Stimulated activated CD8-positive, alpha-beta memory T cell treated with anti-CD3 and anti-CD28 coated beads, Interleukin-7, amount 100 ng/mL, for 1 hour (primary cell): ENCODE data around the gene EIF4E1B.

Experiments used
- DNase-seq, 2 donors: peaks; one replicate each; pipeline ENCODE4 v3.0.0-alpha.2; 2020; ENCODE audit warnings: low read depth in 2 of 2

The EIF4E1B gene

GRCh38 chr5:176647030-176647842 is 16.8 kb downstream of the EIF4E1B start, which contains the start of gene TSPAN17:
Gene TSPAN17, plus strand, starts transcription at chr5:176647484. Its CDS starts 132 bp downstream, at chr5:176647616.
- peak; percentile 93 to 97 for DNase-seq

DNA sequence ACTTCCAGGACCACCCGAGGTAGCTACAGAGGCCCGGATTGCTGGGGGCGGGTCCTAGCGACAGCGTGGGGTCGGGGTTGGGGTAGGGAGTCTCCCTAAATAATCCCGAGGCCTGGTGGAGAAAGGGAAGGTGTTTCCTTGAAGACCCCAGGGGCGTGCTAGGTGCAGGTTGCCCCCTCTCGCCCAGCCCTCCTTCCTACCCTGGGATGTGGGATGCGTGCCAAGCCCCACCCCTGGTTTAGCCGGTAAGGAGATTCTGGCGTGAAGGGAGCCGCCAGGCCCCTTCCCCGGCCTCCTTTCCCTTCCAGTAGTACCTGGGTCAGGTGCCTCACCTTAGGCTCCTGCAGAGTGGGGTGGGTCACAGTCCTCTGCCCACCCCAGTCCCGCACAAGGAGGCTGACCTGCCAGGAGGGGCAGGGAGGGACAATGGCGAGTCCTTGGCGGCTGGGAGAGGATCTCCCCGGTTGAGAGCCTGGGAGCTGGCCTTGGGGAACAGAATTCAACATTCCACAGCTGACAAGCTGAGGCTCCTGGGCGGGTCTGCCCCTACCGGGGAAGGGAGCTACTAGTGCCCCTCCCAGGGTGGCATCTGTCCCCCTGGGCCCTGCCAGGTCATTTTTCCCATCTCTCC is 17.5 kb downstream of the EIF4E1B start:
- no peak for DNase-seq

DNA sequence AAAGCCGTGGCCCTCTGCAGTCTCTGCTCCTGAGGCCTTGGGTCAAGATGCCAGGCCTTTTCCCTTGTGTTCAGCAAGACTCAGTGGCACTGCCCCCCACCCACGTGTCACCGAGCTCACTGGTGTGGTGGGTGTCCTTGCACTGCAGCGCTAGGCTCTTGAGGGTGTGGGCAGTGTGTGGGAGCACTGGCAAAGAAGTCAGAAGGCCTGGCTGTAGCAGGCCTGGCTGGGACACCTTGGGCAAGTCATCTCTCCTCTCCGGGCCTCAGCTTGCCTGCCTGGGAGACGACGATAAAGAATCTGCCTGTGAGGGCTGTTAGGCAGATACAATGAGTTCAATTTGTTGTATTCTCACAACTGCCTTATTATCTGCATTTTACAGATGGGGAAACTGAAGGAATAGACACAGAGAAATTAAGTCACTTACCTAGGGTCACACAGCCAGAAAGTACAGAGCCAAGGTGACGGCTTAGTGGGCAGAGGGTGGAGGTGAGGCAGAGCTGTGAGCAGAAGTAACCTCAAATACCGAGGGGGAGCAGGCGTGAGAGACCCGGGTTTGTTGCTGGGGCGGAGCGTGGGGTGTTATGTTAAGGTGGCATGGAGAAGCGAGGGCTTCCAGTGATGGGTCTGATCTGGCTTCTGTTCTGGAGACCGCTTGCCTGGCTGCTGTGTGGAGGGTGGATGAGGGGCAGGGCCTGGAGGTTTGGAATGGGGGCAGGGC is 18.2 kb downstream of the EIF4E1B start:
- DNase-seq: no peak

DNA sequence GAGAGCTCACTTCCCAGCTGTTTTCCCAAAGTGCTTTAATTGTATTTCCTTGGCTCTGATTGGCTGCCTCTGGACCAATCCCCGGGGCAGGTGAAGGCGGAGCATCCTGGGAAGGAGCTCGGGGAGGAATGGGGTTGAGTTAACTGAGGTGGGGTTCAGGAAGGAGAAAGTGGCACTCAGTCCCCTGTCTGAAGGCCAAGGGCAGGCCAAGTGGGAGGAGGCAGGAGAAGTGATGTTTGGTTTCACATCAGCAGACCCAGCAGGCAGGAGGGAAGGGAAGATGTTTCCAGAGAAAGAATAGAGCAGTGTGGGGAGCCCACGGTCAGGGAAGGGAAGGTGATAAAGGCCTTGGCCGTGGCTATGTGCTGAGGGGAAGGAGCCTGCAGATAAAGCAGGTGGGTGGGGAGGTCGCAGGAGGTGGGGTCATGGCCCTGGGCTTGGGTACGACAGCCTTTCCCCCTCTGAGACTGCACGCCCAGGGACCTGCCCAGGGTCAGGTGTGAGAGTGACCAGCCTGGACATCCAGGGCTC is 19.9 kb downstream of the EIF4E1B start:
- DNase-seq: no peak

GRCh38 chr5:176651472-176651980 is 21.1 kb downstream of the EIF4E1B start:
- DNase-seq: no peak

- no peak for DNase-seq
Observed at GRCh38 chr5:176652136-176652535, 21.7 kb downstream of the EIF4E1B start.

GRCh38 chr5:176653401-176654385 is 23.2 kb downstream of the EIF4E1B start:
- DNase-seq: peak in 1 of 2 donors; percentile 12

DNA sequence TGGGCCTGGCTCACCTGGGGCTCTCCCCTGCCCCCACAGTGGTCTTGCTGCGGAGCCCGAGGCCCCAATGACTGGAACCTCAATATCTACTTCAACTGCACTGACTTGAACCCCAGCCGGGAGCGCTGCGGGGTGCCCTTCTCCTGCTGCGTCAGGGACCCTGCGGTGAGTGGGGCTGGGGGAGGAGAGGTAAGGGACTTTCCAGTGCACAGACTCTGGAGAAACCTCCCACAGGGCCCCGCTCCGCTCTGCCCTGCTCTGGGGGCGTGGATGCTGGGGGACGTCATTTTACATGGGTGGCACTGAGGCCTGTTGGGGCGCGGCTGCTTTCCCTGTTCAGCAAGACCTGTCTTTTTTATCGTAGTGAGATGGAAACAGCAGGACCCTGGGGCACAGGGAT is 24.4 kb downstream of the EIF4E1B start:
- DNase-seq: no peak

DNA sequence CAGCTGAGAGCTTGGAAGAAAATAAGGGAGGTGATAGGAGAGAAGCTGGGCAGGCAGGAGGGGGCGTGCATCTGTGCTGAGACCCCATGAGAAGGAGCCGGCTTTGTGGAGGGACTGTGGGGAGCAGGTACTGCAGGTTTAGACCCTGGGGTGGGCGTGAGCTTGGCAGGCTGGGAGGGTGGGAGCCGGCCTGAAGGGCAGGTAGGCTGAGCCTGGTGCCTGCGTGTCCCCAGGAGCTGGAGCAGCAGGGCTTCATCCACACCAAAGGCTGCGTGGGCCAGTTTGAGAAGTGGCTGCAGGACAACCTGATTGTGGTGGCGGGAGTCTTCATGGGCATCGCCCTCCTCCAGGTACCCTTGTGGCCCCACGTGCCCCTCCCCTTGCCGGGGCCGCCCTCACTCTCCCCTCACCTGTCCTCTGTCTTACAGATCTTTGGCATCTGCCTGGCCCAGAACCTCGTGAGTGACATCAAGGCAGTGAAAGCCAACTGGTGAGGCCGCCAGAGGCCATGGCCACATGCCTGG is 26.1 kb downstream of the EIF4E1B start:
- no peak for DNase-seq

DNA sequence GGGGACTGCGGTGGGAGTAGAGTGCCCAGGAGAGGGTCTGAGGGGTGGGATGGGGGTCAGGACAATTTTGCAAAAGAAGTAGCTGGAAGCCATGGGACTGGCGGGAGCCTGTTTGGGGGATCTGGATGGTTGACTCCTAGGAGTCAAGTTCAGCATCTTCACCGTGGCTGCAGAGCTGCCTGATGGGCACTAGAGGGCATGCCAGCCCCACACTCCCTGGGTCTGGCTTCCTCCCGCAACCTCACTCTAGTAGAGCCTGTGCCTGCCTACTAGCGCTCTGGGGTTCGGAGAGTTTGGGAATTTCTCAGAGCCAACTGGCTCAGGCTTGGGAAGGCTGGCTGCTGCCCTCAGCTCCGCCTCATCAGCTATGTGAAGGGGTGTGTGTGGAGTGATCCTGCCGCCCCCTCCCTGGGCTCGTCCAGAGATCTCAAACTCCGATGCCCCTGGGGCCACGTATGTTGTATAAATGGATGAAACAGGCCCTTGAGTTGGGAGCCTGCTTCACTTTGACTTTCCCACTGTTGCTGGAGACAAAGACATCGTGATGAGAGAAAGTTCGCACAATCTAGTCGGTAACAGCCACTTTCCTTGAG is 27.6 kb downstream of the EIF4E1B start:
- DNase-seq: peak; percentile 23 to 35

DNA sequence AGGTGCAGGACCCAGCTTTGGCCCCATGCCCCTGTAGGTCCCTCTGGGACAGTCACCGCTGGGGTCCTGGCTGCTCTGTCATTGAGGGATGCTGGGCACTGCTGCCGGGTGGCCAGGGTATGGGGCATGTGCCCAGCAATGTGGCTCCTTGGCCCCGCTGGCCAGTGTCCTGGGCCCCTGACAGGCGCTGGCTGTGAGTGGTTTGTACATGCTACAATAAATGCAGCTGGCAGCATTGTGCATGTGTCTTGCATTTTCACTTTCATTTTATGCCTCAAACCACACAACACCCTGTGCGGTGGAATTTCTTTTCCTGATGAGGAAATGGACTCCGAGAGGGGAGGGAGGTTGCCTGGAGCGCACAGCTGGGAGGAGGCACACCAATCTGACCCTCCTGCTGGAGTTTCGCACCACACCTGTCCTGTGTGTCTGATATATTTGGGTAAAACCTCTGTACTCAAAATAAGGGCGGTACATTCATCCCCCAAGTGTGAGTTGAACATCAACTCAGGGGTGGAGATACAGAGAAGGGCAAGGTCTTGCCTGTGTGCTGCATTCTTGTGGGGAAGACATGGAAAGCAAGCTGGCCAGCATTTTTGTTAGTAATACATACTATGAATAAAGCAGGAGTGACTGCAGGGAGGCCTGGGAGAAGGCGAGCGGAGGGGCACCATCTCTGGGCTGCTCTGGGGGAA is 28.5 kb downstream of the EIF4E1B start:
- no peak for DNase-seq

- DNase-seq: no peak
Observed at GRCh38 chr5:176659512-176659839, 29.0 kb downstream of the EIF4E1B start.

- DNase-seq: no peak
Observed at GRCh38 chr5:176659860-176660461, 29.5 kb downstream of the EIF4E1B start.

DNA sequence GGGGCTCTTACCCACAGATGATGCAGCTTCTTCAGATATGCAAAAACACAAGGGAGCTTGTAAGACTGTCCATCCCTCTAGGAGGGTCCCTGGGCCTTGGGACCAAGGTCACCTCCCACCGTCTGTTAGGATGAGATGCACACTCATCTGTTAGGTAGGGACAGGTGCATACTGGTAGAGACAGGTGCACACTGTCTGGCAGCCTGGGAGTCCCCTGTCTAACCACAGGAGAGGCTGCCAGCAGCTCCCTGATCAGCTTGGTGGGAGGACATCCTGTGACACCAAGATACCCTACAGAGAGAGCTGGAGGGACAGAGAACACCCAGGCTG is 30.0 kb downstream of the EIF4E1B start:
- DNase-seq: no peak

DNA sequence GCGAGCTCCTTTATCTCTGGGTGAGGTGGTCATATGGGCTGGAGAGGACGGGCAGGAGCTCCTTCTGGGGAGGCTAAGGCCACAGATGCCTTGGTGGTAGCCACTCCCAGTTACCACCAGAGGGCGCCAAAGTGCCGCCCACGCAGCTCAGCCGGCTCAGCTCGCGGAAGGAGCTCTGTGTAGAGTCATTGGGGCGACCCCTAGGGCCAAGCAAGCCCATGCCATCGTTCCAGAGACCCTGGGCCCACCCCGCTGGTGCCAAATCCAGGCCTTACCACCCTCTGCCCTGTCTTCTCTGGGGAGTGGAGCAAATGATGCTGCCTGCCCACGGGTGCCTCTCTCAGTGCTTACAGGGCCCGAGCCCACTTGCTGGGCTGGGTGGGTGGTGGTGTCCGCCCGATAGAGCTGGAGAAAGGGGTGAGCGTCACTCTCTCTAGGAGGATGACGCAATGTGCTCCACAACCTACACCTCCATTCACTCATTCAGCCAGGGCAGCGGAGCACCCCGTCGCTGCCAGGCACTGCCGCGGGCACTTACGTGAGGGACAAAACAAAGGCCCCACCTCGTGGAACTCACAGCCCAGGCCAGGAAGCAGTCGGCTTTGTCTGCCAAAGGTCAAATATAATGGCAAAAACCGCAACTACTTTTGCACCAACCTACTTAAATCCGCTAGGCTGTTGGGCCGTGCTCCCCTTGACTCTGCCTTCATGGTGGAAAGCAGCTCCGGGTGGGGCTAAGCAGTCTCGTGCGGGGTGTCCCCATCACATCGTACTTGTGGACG is 30.6 kb downstream of the EIF4E1B start:
- DNase-seq: peak; percentile 60

GRCh38 chr5:176661676-176662075 is 31.2 kb downstream of the EIF4E1B start:
- no peak for DNase-seq

- DNase-seq: no peak
Observed at GRCh38 chr5:176662371-176663333, 32.2 kb downstream of the EIF4E1B start.
